Hepatocyte (in vitro differentiated cells): Measurements from ENCODE around the gene KIFC3. TPM values are rescaled to one million over a fixed set of nuclear protein-coding genes. Genes with fewer than 3 reads are reported as not detected.

Source experiments
- DNase-seq: peaks from one replicate; pipeline ENCODE4 v3.0.0-alpha.2; 2016; ENCODE audit warnings: low spot score
- H2AFZ ChIP-seq: fragments of 200-600 bp; sonication (generic); 2 replicates; pipeline ENCODE4 v1.6.0; 2016; ENCODE audit warnings: antibody characterized with exemption, mild to moderate bottlenecking
- H3K27ac ChIP-seq: fragments of 200-600 bp; sonication (generic); 2 replicates; pipeline ENCODE4 v1.5.1; 2016; ENCODE audit warnings: mild to moderate bottlenecking
- H3K27me3 ChIP-seq: fragments of 200-600 bp; sonication (generic); 2 replicates; pipeline ENCODE4 v1.6.1; 2016
- H3K36me3 ChIP-seq: fragments of 200-600 bp; sonication (generic); replicated peaks from 2 replicates; pipeline ENCODE4 v1.5.1; 2016; ENCODE audit warnings: low read depth; ENCODE audit not compliant: insufficient read depth
- H3K4me1 ChIP-seq: fragments of 200-600 bp; sonication (generic); 2 replicates; pipeline ENCODE4 v1.5.1; 2016; ENCODE audit warnings: mild to moderate bottlenecking, moderate library complexity; ENCODE audit not compliant: insufficient read depth
- H3K4me2 ChIP-seq: fragments of 200-600 bp; sonication (generic); 2 replicates; pipeline ENCODE4 v1.6.0; 2016
- H3K4me3 ChIP-seq: fragments of 200-600 bp; sonication (generic); 2 replicates; pipeline ENCODE4 v1.5.1; 2016; ENCODE audit warnings: mild to moderate bottlenecking
- H3K79me2 ChIP-seq: fragments of 200-600 bp; sonication (generic); 2 replicates; pipeline ENCODE4 v1.6.0; 2017; ENCODE audit warnings: mild to moderate bottlenecking
- H3K9me2 ChIP-seq: fragments of 200-600 bp; sonication (generic); replicated peaks from 2 replicates; pipeline ENCODE4 v1.6.0; 2017; ENCODE audit warnings: mild to moderate bottlenecking; ENCODE audit not compliant: insufficient read depth
- H3K9me3 ChIP-seq: fragments of 200-600 bp; sonication (generic); 2 replicates; pipeline ENCODE4 v1.5.1; 2016; ENCODE audit warnings: low read depth, mild to moderate bottlenecking
- H4K20me1 ChIP-seq: fragments of 200-600 bp; sonication (generic); 2 replicates; pipeline ENCODE4 v1.6.0; 2016; ENCODE audit warnings: mild to moderate bottlenecking; ENCODE audit not compliant: insufficient read depth, poor library complexity, severe bottlenecking
- EZH2 ChIP-seq: fragments of 200-600 bp; sonication (generic); IDR thresholded peaks from 2 replicates; pipeline ENCODE4 v1.6.1; 2016; ENCODE audit warnings: antibody characterized with exemption, mild to moderate bottlenecking, borderline replicate concordance
- EZH2phosphoT487 ChIP-seq: fragments of 200-600 bp; sonication (generic); IDR thresholded peaks from one replicate; pipeline ENCODE4 v1.6.1; 2018; ENCODE audit warnings: antibody characterized with exemption, mild to moderate bottlenecking, low read depth, moderate library complexity; ENCODE audit not compliant: unreplicated experiment, severe bottlenecking
- WGBS: methylation state at CpG from one replicate; pipeline ENCODE4 v1.1.6; 2016; ENCODE audit warnings: low lambda C conversion rate; ENCODE audit errors: missing lambda C conversion rate; 5-methylcytosine and 5-hydroxymethylcytosine counted together
- polyA plus RNA-seq: library from polyadenylated mRNA; unstranded; fragments of >200 nt; fragmentation: Nextera tagmentation; extraction: Ambion mirVana; gene quantifications from 2 replicates; pipeline ENCODE4 v1.2.1, GENCODE V29; 2016
- total RNA-seq: library from RNA; depleted of rRNA; stranded (reverse); fragments of >200 nt; gene quantifications from 2 replicates; pipeline ENCODE4 v1.2.3, GENCODE V29; 2014
- TF ChIP-seq, protein P1 (sequence below): fragments of 200-600 bp; sonication (generic); IDR thresholded peaks from 2 replicates; pipeline ENCODE4 v1.5.1; 2016; ENCODE audit warnings: antibody characterized with exemption, mild to moderate bottlenecking; ENCODE audit not compliant: poor library complexity

KIFC3 gene
- total and polyA plus RNA-seq, 2 experiments from 2014 or later, result 49.7 to 55.3 TPM

DNA sequence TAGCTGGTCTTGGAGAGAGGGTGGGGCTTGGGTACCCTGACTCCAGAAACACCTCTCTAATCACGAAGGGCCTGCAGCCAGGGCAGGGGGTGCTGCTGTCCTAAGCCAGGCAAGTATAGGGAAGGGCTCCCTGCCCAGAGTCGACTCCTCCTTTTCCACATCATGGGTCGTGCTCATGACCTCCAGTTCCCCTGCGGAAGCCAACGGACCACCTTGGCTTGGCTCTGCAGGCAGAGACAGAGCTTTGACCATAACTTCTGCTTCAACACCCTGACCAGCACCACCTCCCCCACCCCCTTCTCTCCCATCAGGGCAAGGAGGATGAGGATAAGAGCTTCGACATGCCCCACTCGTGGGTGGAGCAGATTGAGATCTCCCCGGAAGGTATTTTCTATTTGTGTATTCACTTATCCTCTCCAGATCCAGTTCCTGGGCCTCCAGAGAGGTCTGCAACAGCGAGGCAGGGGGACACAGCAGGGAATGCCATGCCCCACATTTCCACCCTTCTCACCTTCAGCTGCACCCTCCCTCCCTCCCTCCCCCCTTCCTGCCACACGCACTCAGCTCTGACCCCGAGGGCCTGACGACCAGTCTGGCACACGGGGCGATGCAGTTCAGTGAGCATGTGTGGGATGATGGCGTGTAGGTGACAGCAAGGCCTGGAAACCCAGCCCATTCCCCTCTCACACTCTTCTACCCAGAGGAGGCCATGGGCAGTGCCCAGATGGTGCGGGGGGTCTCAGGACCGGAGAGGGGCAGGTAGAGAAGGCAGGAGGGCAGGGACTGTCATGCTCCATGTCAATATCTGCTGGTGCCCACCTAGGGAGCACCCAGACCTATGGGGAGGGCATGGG, 80.7 kb downstream of the KIFC3 start:
- H3K27me3 ChIP-seq, result no peaks in the 10 kb centered on the region

DNA sequence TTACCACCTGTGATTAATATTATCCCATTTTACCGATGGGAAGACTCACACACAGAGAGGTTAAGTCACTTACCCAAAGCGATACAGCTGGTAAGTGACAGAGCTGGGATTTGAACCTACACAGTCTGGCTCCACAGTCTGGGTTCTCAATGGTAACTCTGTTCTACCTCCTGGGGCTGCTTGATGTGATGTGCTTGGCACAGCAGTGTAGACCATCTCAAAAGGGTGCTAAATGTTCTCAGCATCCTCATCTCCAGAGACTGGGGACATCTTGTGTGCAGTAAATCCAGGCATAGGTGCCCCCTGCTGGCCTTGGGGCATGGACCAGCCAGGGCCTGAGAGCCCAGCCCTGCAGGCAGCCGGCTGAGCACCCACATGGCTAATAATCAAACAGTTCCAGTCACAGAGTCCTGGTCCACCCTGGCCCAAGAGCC, 82.1 kb downstream of the KIFC3 start:
- no peak overlapping the region for H2AFZ ChIP-seq
- H3K4me2 ChIP-seq, result no peak overlapping the region
- no peaks in the 10 kb centered on the region for H3K4me1 ChIP-seq
- H3K36me3 ChIP-seq, result no peaks in the 10 kb centered on the region
- DNase-seq, result peak; percentile 78
- no peak overlapping the region for H3K27ac ChIP-seq
- no peak overlapping the region for H3K4me3 ChIP-seq
- H4K20me1 ChIP-seq, result no peaks in the 10 kb centered on the region
- TF ChIP-seq EZH2, result no peak
- TF ChIP-seq, protein P1, sequence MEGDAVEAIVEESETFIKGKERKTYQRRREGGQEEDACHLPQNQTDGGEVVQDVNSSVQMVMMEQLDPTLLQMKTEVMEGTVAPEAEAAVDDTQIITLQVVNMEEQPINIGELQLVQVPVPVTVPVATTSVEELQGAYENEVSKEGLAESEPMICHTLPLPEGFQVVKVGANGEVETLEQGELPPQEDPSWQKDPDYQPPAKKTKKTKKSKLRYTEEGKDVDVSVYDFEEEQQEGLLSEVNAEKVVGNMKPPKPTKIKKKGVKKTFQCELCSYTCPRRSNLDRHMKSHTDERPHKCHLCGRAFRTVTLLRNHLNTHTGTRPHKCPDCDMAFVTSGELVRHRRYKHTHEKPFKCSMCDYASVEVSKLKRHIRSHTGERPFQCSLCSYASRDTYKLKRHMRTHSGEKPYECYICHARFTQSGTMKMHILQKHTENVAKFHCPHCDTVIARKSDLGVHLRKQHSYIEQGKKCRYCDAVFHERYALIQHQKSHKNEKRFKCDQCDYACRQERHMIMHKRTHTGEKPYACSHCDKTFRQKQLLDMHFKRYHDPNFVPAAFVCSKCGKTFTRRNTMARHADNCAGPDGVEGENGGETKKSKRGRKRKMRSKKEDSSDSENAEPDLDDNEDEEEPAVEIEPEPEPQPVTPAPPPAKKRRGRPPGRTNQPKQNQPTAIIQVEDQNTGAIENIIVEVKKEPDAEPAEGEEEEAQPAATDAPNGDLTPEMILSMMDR, result peak; percentile 65
- no peaks in the 10 kb centered on the region for H3K27me3 ChIP-seq
- H3K79me2 ChIP-seq, result no peaks in the 10 kb centered on the region
- H3K9me3 ChIP-seq, result no peaks in the 10 kb centered on the region
- no peaks in the 10 kb centered on the region for H3K9me2 ChIP-seq
- 77% methylated on average over 3 of the region's 3 CpGs for WGBS

More for the DNA sequence above, 80.7 kb downstream of the KIFC3 start:
- Histone ChIP-seq H3K36me3 (no peaks in the 10 kb centered on the region), H3K9me2 (no peaks in the 10 kb centered on the region), H2AFZ (no peak overlapping the region), H4K20me1 (no peaks in the 10 kb centered on the region), H3K79me2 (no peaks in the 10 kb centered on the region), H3K27ac (no peak overlapping the region), H3K4me3 (no peak overlapping the region), H3K9me3 (no peaks in the 10 kb centered on the region), H3K4me2 (no peak overlapping the region), H3K4me1 (no peaks in the 10 kb centered on the region)
- DNase-seq, result no peak
- WGBS, result 81% methylated on average over 14 of the region's 17 CpGs
- TF ChIP-seq EZH2phosphoT487, result no peak
- TF ChIP-seq, protein P1, result no peak
- no peak for TF ChIP-seq EZH2

- Histone ChIP-seq H3K9me3 (no peaks in the 10 kb centered on the region), H3K79me2 (no peaks in the 10 kb centered on the region), H3K4me3 (no peak overlapping the region), H3K4me1 (no peaks in the 10 kb centered on the region), H3K9me2 (no peaks in the 10 kb centered on the region), H3K27me3 (no peaks in the 10 kb centered on the region), H3K4me2 (no peak overlapping the region), H4K20me1 (no peaks in the 10 kb centered on the region), H2AFZ (no peak overlapping the region), H3K36me3 (no peaks in the 10 kb centered on the region), H3K27ac (no peak overlapping the region)
- TF ChIP-seq, protein P1, result no peak
- TF ChIP-seq EZH2 (no peak), EZH2phosphoT487 (no peak)
- WGBS, result 92% methylated on average over 6 of the region's 6 CpGs
- no peak for DNase-seq
These were observed 88.2 kb downstream of the KIFC3 start for GRCh38 chr16:57714047-57714446.
